HepG2 (cell line): Measurements from ENCODE around the gene DNM3. TPM values are rescaled to one million over a fixed set of nuclear protein-coding genes. Genes with fewer than 3 reads are reported as not detected.

Source experiments
- ATAC-seq: fragments of 200-7000 bp; cut with Tn5 transposase; 3 replicates; pipeline ENCODE4 v1.9.1; 2020; ENCODE audit warnings: mild to moderate bottlenecking, moderate library complexity
- BruUV-seq: library from RNA; stranded (reverse); fragments of 400-500 nt; replicated peaks from 2 replicates; lab custom pipeline; 2021; lab: Mats Ljungman, UMichigan
- CTCF ChIA-PET: fragments of 300-600 bp; formaldehyde crosslinking; extraction: SDS; loops from one replicate; lab custom pipeline; 2021; ENCODE audit warnings: low total read pairs, inconsistent platforms, low intra/inter-chr PET ratio; lab: Yijun Ruan, JAX
- POLR2A ChIA-PET: fragments of 350-600 bp; sonication (Branson Sonifier 250); formaldehyde crosslinking; loops from one replicate; lab custom pipeline; 2020; ENCODE audit warnings: antibody characterized with exemption, inconsistent platforms; lab: Yijun Ruan, JAX
- DNase-seq: peaks from one replicate; pipeline ENCODE4 v3.0.0-alpha.2; 2015; ENCODE audit warnings: low spot score
- FAIRE-seq: peaks from 3 replicates; lab custom pipeline; 2011; peaks lifted over from hg19 to GRCh38; lab: Jason Lieb, UNC
- H2AFZ ChIP-seq: one replicate; pipeline ENCODE4 v1.6.1; 2011; ENCODE audit warnings: low read length, inconsistent platforms
- H3K27ac ChIP-seq: fragments of 300-600 bp; 3 replicates; pipeline ENCODE4 v1.8.0; 2011; ENCODE audit warnings: mixed run types, mild to moderate bottlenecking, mixed read lengths, low read length, inconsistent platforms; ENCODE audit not compliant: insufficient read depth; ENCODE audit errors: extremely low read length
- H3K27me3 ChIP-seq, 2 experiments: fragments of 200-600 bp in 1 of 2; 2 replicates in 1 of 2; 3 replicates in 1 of 2; pipeline versions ENCODE4 v1.6.0 to v1.8.0; 2011; ENCODE audit warnings: low read length in 2 of 2, mild to moderate bottlenecking in 2 of 2, moderate library complexity in 2 of 2, inconsistent platforms in 1 of 2; ENCODE audit not compliant: insufficient read depth in 2 of 2, control insufficient read depth in 1 of 2
- H3K36me3 ChIP-seq, 2 experiments: fragments of 200-600 bp in 1 of 2; replicated peaks in 1 of 2; 2 replicates in 1 of 2; 3 replicates in 1 of 2; pipeline versions ENCODE4 v1.5.1 to v1.8.0; 2011; ENCODE audit warnings: low read length in 2 of 2, inconsistent platforms in 1 of 2; ENCODE audit not compliant: insufficient read depth in 2 of 2, control insufficient read depth in 1 of 2
- H3K4me1 ChIP-seq: 2 replicates; pipeline ENCODE4 v1.5.1; 2012; ENCODE audit warnings: low read length, inconsistent platforms; ENCODE audit not compliant: insufficient read depth
- H3K4me2 ChIP-seq: 2 replicates; pipeline ENCODE4 v1.6.0; 2011; ENCODE audit warnings: low read depth, low read length, inconsistent platforms
- H3K4me3 ChIP-seq, 3 experiments: fragments of 200-600 bp in 1 of 3; sonication (generic), shearing (Covaris generic) in 1 of 3; replicated peaks in 1 of 3; 2 replicates each; pipeline ENCODE4 v1.5.1; 2011 to 2016; ENCODE audit warnings: low read length in 3 of 3, inconsistent platforms in 2 of 3, low read depth in 2 of 3, mild to moderate bottlenecking in 2 of 3, control low read depth in 1 of 3, mixed read lengths in 1 of 3; ENCODE audit not compliant: insufficient read depth in 1 of 3
- H3K79me2 ChIP-seq: one replicate; pipeline ENCODE4 v1.6.1; 2011; ENCODE audit warnings: low read length, inconsistent platforms; ENCODE audit not compliant: insufficient read depth
- H3K9ac ChIP-seq: 2 replicates; pipeline ENCODE4 v1.6.0; 2011; ENCODE audit warnings: mild to moderate bottlenecking, low read depth, low read length, inconsistent platforms; ENCODE audit not compliant: insufficient read depth
- H3K9me3 ChIP-seq: 2 replicates; pipeline ENCODE4 v1.5.1; 2012; ENCODE audit warnings: mild to moderate bottlenecking, low read length
- H4K20me1 ChIP-seq: 2 replicates; pipeline ENCODE4 v1.6.0; 2011; ENCODE audit warnings: inconsistent platforms, mild to moderate bottlenecking, low read length, moderate library complexity; ENCODE audit not compliant: insufficient read depth
- BRF2 ChIP-seq: sonication (generic); formaldehyde crosslinking; IDR thresholded peaks from 2 replicates; pipeline ENCODE4 v1.8.1; 2022; ENCODE audit warnings: mild to moderate bottlenecking, missing genetic modification reagents
- CHD4 ChIP-seq: fragments of 200-600 bp; sonication (generic); IDR thresholded peaks from 2 replicates; pipeline ENCODE4 v1.7.0; 2017; ENCODE audit warnings: mild to moderate bottlenecking, low read length, borderline replicate concordance
- FLYWCH1 ChIP-seq: sonication (generic); formaldehyde crosslinking; IDR thresholded peaks from 2 replicates; pipeline ENCODE4 v1.8.1; 2023; ENCODE audit warnings: mild to moderate bottlenecking, missing genetic modification reagents
- FOSL1 ChIP-seq: sonication (generic); formaldehyde crosslinking; IDR thresholded peaks from 2 replicates; pipeline ENCODE4 v1.9.0; 2021; ENCODE audit warnings: missing genetic modification reagents, borderline replicate concordance
- KLF16 ChIP-seq, 2 experiments: sonication (generic) in 1 of 2; formaldehyde crosslinking in 1 of 2; IDR thresholded peaks; 2 replicates each; pipeline versions ENCODE4 v1.6.1 to v1.8.0; 2016 to 2023; ENCODE audit warnings: missing genetic modification reagents in 2 of 2, missing compliant biosample characterization in 1 of 2
- MBNL3 ChIP-seq: fragments of 250-450 bp; sonication (Bioruptor Pico); conservative IDR thresholded peaks from 2 replicates; pipeline ENCODE4 v1.8.0; 2022; ENCODE audit warnings: mild to moderate bottlenecking, inconsistent platforms
- PAF1 ChIP-seq: IDR thresholded peaks from 2 replicates; pipeline ENCODE4 v1.6.1; 2016; ENCODE audit warnings: missing genetic modification reagents, missing compliant biosample characterization
- PBX2 ChIP-seq: IDR thresholded peaks from 2 replicates; pipeline ENCODE4 v1.6.1; 2016; ENCODE audit warnings: control low read depth
- SALL1 ChIP-seq: sonication (generic); formaldehyde crosslinking; IDR thresholded peaks from 2 replicates; pipeline ENCODE4 v1.8.0; 2022; ENCODE audit warnings: mild to moderate bottlenecking, missing genetic modification reagents
- ZNF280D ChIP-seq: sonication (generic); formaldehyde crosslinking; IDR thresholded peaks from 2 replicates; pipeline ENCODE4 v1.5.1; 2020; ENCODE audit warnings: mild to moderate bottlenecking, missing genetic modification reagents
- ZNF343 ChIP-seq: sonication (generic); formaldehyde crosslinking; IDR thresholded peaks from 2 replicates; pipeline ENCODE4 v1.4.0; 2020; ENCODE audit warnings: mild to moderate bottlenecking, missing genetic modification reagents
- ZNF496 ChIP-seq: sonication (generic); formaldehyde crosslinking; IDR thresholded peaks from 2 replicates; pipeline ENCODE4 v1.8.1; 2023; ENCODE audit warnings: mild to moderate bottlenecking, moderate library complexity, missing genetic modification reagents; ENCODE audit not compliant: insufficient replicate concordance
- ZNF558 ChIP-seq: sonication (generic); formaldehyde crosslinking; IDR thresholded peaks from 2 replicates; pipeline ENCODE4 v1.9.0; 2022; ENCODE audit warnings: mild to moderate bottlenecking, missing genetic modification reagents, borderline replicate concordance
- ZNF598 ChIP-seq: sonication (generic); formaldehyde crosslinking; IDR thresholded peaks from 2 replicates; pipeline ENCODE4 v1.5.1; 2020; ENCODE audit warnings: mild to moderate bottlenecking, missing genetic modification reagents, borderline replicate concordance
- ZNF691 ChIP-seq: sonication (generic); formaldehyde crosslinking; IDR thresholded peaks from 2 replicates; pipeline ENCODE4 v1.4.0; 2020; ENCODE audit warnings: missing genetic modification reagents, low read depth, mild to moderate bottlenecking, borderline replicate concordance
- ZNF709 ChIP-seq: sonication (generic); formaldehyde crosslinking; IDR thresholded peaks from 2 replicates; pipeline ENCODE4 v1.5.0; 2020; ENCODE audit warnings: mild to moderate bottlenecking, missing genetic modification reagents
- WGBS: methylation state at CpG from one replicate; pipeline ENCODE4 v1.1.6; 2017; ENCODE audit warnings: low lambda C conversion rate; 5-methylcytosine and 5-hydroxymethylcytosine counted together
- in situ Hi-C: cut with HindIII; loops from 2 replicates; pipeline ENCODE4 v1.10.0; 2017; ENCODE audit warnings: low pct_unique_long_range_greater_than_20kb; ENCODE audit not compliant: extremely low pct_ligation_motif_present
- intact Hi-C: fragments of 100-400 bp; cut with micrococcal nuclease; formaldehyde crosslinking; loops from one replicate; pipeline ENCODE4 v1.10.0; 2022; ENCODE audit not compliant: unreplicated experiment
- polyA plus RNA-seq, 8 experiments: library from polyadenylated mRNA; depleted of rRNA in 3 of 8; stranded (reverse) in 7 of 8; unstranded in 1 of 8; fragments of >200 nt; fragmentation: Illumina TruSeq in 4 of 8; extraction: Trizol in 4 of 8; gene quantifications; 2 replicates each; pipeline versions ENCODE4 v1.2.1 to v1.2.3, GENCODE V29; 2011 to 2016; ENCODE audit warnings: low read depth in 4 of 8, missing spikeins in 1 of 8, mixed read lengths in 1 of 8; ENCODE audit not compliant: insufficient read depth in 1 of 8
- total RNA-seq, 5 experiments: library from RNA; depleted of rRNA; stranded (reverse); fragments of >200 nt; fragmentation: Illumina TruSeq; extraction: Trizol; gene quantifications; 2 replicates each; pipeline ENCODE4 v1.2.3, GENCODE V29; 2016; ENCODE audit warnings: low read depth in 1 of 5
- TF ChIP-seq, protein P1 (sequence below): sonication (generic); formaldehyde crosslinking; IDR thresholded peaks from 2 replicates; pipeline ENCODE4 v1.8.0; 2022; ENCODE audit warnings: mild to moderate bottlenecking, missing genetic modification reagents, moderate library complexity

DNM3 gene
- total and polyA plus RNA-seq, 2 of the 13 experiments (the other 11 are each of a cell fraction or from before 2014, with no cell fraction given) = 0.05 TPM; not detected in 1

DNA sequence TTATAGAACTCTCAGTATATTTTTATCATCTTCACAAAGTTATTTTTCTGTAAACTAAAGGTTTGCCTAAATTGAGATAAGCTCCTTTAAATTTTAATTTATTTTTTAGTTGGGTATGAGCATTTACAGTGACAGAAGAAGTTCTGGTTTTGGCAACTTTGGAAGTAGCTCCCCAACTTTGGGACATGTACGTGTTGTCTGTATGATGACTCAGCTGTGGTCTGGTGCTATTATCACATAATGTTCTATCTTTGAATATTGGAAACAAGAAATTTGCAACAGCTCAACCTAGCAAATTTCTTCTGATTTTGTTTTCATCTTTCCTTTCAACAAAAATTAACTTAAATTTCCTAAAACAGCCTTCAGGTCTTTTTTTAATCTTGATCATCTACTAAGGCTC lies 532.6 kb downstream of the DNM3 start:
- no peak overlapping the region for H3K4me3 ChIP-seq
- in situ Hi-C loops (no loop called here), intact Hi-C loops (no loop called here)
- no peak overlapping the region for H3K4me2 ChIP-seq
- no peaks in the 10 kb centered on the region for H3K36me3 ChIP-seq
- ChIA-PET POLR2A (no interaction called here), CTCF (no interaction called here)
- WGBS = 18% methylated on average over 1 of the region's 1 CpG
- no peak for ATAC-seq
- DNase-seq = no peak
- no peak overlapping the region for H3K27ac ChIP-seq
- no peaks in the 10 kb centered on the region for H3K9me3 ChIP-seq
- H3K4me1 ChIP-seq = no peaks in the 10 kb centered on the region
- no peak overlapping the region for H3K9ac ChIP-seq
- no TSS peak for BruUV-seq
- no peaks in the 10 kb centered on the region for H3K79me2 ChIP-seq
- no peak overlapping the region for H2AFZ ChIP-seq
- H3K27me3 ChIP-seq = no peaks in the 10 kb centered on the region
- H4K20me1 ChIP-seq = no peaks in the 10 kb centered on the region
- FAIRE-seq = no peak
- TF ChIP-seq ZNF691 (CRISPR knock-in tag) (no peak), MBNL3 (no peak), ZNF343 (no peak), FLYWCH1 (CRISPR knock-in tag) (no peak), ZNF558 (CRISPR knock-in tag) (no peak), PAF1 (no peak), SALL1 (no peak), KLF16 (CRISPR knock-in tag; IDR thresholded peaks at IDR 0.05) (no peak), PBX2 (CRISPR knock-in tag) (no peak), ZNF496 (CRISPR knock-in tag) (no peak), CHD4 (no peak), FOSL1 (CRISPR knock-in tag) (no peak), ZNF598 (no peak), ZNF709 (no peak), BRF2 (no peak), ZNF280D (CRISPR knock-in tag) (no peak)
- TF ChIP-seq, protein P1, sequence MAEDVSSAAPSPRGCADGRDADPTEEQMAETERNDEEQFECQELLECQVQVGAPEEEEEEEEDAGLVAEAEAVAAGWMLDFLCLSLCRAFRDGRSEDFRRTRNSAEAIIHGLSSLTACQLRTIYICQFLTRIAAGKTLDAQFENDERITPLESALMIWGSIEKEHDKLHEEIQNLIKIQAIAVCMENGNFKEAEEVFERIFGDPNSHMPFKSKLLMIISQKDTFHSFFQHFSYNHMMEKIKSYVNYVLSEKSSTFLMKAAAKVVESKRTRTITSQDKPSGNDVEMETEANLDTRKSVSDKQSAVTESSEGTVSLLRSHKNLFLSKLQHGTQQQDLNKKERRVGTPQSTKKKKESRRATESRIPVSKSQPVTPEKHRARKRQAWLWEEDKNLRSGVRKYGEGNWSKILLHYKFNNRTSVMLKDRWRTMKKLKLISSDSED = no peak
